GM18508 (cell line): ENCODE data around the gene MSLN.

Source experiments
- ATAC-seq: cut with Tn5 transposase; IDR thresholded peaks from one replicate; pipeline ENCODE4 v1.9.1; 2021; ENCODE audit warnings: moderate number of reproducible peaks; ENCODE audit not compliant: insufficient read depth, unreplicated experiment

The MSLN gene

DNA sequence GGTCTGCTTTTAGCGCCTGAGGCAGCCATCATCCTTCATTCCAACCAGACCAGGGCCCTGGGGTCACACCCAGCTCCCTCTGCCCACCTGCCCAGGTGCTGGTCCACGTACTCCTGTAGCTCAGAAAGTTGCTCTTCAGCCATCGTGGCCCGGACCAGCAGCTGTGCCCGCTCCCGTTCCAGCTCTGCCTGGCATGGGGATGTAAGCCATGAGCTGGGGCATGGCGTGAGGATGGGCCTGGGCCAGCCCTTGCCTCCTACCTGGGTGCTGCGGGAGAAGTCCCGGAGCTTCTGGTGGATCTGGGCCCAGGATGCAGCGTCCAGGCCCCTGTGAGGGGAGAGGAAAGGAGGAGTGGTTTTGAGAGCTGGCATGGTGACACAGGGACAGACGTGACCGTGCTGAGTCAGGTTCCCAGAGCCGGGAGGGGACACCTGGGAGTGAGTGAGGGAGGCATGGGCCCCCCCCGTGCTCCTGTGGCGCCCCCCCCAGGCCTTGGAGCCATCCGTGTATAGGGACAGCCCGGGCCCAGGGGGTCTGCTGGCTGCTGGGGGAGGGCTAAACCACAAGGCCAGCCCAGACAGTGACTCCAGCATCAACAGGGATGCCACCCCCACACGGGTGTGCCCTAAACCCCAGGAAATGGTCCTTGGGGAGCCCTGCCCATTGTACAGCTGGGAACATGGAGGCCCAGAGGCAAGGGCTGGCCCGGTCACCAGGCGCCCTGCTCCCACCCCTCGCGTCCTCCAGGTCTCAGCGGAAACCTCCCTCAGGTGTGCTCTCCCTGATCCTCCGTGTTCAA is 37.5 kb upstream of the MSLN start:
- ATAC-seq = no peak

DNA sequence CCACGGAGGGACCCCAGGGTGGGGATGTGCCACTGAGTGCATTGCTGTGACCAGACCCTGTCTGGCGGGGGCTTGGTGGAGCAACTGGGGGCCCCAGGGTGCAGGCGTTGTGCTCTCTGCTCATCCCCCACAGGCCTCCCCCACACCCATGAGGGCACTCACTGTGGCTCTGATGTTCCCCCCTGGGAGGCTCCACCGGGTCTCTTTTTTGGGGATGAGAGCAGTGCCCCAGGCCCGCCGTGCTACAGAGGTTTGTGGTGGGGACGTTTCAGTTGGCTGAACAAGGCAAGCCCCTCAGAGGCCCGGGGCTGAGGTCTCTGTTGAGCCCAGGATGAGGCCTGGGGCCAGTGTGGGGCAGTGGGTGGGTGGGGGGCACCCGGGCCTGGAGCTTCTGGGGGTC is 36.8 kb upstream of the MSLN start:
- ATAC-seq = no peak

DNA sequence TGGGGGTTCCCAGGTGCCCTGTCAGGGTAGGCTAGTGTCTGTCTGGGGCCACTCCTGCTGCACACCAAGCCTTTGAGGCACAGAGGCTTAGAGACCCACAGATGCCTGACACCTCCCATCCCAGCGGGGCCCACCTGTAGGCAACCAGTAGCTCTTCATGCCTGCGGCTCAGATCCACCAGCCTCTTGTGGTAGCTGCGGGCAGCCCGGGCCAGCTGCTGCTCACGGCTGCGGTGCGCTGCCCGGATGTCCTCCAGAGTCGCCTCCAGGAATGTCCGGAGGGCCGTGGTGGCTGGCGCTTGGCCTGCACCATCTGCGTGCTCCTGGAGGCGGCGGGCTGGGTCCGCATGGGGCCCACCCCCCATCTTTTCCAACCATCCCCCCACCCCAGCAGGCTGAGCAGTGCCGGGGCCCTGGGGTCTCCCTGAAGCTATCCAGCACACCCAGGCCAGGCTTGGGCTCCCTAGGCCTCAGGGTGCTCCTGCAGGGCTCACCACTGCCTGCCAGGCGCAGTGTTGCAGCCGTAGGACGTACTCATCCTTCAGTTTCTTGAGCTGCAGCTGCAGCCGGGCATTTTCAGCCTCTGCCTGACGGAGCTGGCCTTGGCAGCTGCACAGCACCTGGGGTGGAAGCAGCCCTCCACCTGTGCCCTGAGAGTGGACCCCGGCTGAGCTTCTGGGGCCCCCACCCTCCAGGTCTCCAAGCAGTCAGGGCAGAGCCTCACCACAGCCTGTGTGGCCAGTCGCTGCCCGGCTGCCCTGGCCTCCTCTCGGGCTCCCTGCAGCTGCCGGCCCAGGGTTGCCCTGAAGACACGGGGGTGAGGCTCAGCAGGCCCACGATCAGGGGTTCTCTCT is 36.1 kb upstream of the MSLN start:
- no peak for ATAC-seq

DNA sequence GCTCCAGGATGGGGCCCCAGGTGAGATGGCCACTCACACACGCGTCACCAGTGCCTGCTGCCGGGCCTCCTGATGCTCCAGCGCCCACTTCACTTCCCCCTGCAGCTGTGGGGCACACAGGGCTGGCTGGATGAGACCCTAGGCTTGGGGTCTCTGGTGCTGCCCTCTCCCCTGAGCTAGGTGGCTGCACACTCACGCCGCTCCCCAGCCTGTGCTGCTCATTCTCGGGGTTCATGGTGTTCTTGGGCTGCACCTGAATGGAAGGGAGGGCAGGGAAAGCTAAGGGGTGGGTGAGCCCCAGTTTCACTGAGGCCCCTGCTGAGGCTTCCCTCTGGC is 35.5 kb upstream of the MSLN start:
- ATAC-seq = no peak

DNA sequence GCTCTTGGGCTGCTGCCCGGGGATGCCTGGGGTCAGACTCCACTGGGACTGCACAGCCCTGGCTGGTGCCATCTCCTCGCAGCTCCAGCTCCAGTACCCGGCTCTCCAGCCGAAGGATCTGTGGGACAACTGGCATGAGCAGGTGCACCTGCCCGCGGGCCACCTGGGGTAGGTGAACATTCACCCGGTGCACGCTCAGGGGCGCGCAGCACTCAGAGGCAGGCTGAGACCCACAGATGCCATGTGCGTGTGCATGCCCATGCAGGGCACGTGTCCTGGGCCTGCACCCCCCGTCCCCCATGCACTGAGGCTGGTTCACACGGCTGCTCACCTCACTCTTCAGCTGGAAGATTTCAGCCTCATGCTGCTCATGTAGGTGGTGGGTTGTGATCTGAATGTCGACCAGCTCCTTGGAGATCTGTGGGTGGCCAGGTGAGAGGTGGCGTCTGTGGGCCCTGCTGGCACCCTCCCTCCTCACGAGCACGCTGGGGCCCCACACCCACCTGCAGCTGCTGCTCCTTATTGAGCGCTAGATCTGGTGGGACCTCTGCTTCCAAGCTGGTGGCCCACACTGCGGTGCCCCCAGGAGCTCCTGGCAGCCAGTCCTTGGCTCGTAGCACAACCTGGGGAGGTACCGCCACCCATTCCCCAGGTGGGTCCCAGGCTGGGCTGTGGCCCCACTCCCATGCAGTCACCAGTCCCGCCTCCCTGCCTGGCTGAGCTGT is 34.9 kb upstream of the MSLN start:
- ATAC-seq = no peak

DNA sequence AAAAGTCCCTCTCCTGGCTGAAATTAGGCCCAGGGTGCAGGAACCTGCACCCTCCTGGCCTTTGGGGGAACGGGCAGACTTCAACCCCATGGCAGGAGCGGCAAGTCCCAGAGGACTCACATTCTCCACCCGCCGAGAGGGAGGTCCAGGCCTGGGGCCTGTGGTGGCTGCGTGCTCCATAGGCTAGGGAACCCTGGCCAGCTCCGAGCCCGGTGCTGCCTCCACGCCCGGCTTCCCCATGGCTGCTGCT is 34.4 kb upstream of the MSLN start:
- ATAC-seq = no peak

DNA sequence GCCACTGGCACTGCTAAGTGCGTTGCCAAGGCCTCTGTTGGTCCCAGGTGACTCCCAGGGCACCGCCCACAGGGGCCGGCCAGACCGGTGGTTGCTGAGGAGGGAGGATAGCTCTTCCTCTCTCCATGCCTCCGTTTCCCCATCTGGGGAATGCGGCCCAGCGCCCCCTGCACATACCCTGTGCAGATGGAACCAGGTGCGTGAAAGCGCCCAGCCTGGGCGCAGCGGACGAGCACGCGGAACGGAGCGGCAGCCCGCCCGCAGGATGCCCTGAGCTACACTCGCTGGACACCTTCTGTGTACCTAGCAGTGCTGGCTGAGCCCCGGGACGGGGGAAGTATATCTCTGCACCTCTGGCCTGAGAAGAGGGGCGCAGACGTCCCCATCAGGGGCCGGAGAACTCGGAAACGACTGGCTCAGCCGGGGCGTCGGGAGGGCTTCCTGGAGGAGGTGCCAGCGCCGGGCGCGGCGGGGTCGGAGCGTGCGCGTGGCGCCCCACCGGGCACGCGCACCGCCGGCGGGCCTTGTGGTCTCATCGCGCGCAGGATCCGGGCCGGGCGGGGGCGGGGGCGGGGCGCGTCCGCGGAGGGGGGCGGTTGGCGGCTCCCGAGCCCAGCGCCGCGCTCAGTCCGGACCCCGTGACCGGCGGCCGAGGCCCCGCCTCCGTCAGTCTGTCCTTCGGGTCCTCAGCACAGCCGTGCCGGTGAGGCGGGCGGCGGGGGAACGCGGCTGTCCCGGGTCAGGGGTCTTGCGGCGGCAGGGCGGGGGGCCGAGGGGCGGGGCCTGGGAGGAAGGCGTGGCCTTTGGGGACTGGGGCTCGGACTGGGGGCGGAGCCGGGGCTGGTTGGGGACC is 33.9 kb upstream of the MSLN start, which contains the start of the genes CCDC78 and HAGHL:
Gene CCDC78 (minus strand): TSS at position 6 of the 853 bp plus-strand sequence. CDS start 76 bp downstream, outside the sequence.
Gene HAGHL (plus strand): TSS at position 669 of the 853 bp plus-strand sequence. CDS start 404 bp downstream, outside the sequence.
- ATAC-seq = no peak

DNA sequence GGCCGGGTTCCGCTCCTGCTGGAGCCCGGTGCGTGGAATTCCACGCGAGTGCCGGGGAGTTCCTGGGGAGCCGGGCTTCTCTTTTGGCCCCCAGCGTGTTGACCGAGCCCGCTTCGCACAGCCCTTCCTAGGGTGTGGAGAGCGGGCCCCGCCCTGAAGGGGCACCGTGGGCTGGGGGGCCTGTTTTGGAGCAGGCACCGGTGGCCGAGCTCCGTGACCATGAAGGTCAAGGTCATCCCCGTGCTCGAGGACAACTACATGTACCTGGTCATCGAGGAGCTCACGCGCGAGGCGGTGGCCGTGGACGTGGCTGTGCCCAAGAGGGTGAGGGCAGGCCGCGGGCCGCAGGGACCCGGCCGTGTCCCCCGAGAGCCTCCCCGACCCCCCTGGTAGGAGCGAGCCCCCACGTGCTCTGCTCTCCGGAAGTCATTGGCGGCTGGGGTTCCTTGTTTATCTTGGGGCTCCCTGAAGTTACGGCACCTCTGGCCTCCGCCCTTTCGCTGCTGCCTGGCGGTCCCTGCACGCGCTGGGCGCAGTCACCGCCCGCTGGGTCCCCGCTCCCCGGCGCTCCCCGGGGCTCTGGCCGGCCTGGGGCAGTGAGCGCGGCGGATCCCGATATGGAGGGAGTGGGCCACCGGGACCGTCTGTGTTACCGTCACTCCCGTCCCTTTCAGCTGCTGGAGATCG is 33.1 kb upstream of the MSLN start:
- no peak for ATAC-seq

DNA sequence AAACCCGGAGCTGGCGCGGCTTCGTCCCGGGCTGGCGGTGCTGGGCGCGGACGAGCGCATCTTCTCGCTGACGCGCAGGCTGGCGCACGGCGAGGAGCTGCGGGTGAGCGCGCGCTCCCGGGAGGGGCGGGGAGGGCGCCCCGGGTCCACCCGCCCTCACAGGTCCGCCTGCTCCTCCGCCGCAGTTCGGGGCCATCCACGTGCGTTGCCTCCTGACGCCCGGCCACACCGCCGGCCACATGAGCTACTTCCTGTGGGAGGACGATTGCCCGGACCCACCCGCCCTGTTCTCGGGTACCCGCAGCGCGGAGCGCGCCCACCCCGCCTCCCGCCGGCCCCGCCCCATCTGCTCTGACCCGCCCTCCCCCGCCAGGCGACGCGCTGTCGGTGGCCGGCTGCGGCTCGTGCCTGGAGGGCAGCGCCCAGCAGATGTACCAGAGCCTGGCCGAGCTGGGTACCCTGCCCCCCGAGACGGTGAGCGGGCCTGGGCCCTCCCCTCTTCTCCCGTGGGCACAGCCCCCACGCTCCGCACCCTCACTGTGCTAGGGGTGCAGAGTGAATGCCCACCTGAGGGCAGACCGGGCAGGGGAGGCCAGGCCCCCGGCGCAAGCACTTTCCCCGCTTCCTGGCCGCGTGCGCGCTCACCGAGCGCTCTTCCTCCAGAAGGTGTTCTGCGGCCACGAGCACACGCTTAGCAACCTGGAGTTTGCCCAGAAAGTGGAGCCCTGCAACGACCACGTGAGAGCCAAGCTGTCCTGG is 32.2 kb upstream of the MSLN start:
- ATAC-seq = no peak

DNA sequence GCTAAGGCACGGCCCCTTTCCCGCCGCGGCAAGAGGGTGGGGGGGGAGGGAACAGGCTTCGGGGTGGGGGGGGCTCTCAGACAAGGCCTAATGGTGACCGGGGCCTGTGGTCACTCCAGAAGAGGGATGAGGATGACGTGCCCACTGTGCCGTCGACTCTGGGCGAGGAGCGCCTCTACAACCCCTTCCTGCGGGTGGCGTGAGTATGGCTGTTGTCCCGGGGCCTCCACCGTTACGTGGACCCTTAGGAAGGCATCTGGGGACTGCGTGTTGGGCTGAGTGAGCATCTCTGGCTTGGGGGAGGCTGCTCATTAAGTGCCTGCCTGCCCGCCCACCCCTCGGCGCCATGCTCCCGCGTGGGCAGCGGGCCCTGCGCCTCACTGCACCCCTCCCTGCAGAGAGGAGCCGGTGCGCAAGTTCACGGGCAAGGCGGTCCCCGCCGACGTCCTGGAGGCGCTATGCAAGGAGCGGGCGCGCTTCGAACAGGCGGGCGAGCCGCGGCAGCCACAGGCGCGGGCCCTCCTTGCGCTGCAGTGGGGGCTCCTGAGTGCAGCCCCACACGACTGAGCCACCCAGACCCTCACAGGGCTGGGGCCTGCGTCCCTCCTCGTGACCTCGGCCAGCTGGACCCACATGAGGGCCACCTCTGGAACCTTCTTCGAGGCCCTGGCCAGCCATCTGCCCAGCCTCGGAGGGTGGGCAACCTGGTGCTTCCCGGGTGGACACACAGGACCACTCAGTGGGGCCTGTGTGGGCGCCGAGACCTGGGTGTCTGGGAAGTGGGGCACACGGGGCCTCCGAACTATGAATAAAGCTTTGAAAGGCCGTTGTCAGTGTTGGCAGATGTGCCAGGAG is 31.4 kb upstream of the MSLN start:
- no peak for ATAC-seq

DNA sequence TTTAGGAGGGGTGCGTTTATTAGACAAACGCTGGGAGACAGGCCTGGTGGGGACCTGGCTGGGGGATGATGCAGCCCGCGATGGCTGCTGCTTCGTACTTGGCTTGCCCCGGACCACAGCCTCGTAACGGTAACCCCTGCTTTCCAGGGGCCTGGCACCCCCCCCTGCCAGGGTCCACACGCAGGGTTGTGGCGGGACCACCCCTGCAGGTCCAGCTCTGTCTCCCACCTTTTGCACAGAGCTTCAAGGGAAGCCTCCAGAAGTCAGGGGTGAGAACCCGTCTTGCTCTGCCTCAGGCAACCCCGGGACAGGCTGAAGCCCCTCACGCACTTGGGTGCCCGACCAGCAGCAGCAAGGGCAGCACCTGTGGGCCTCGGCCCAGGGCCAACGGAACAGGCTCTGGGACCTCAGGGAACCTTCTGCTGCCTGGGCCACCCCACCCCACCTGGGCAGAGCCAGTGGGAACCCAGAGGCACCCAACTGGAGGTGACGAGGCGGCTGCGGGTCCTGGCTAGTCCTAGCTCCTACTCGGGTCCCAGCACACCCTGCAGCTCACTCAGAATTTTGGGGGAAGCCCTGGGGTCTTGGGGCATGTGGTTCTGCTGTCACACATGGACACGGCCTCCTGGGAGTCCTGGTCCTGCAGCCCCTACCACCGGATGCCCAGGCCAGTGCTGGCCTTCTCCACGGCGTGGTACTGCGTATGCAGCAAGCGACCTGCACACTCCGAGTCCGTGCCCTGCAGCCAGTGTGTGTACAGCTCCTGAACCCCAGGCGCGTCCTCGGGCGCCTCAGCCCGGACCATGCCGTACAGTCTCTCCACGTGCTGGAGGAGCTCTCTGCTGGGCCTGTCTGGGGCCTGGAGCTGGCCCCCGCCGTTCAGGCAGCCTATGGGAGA is 30.5 kb upstream of the MSLN start:
- no peak for ATAC-seq

DNA sequence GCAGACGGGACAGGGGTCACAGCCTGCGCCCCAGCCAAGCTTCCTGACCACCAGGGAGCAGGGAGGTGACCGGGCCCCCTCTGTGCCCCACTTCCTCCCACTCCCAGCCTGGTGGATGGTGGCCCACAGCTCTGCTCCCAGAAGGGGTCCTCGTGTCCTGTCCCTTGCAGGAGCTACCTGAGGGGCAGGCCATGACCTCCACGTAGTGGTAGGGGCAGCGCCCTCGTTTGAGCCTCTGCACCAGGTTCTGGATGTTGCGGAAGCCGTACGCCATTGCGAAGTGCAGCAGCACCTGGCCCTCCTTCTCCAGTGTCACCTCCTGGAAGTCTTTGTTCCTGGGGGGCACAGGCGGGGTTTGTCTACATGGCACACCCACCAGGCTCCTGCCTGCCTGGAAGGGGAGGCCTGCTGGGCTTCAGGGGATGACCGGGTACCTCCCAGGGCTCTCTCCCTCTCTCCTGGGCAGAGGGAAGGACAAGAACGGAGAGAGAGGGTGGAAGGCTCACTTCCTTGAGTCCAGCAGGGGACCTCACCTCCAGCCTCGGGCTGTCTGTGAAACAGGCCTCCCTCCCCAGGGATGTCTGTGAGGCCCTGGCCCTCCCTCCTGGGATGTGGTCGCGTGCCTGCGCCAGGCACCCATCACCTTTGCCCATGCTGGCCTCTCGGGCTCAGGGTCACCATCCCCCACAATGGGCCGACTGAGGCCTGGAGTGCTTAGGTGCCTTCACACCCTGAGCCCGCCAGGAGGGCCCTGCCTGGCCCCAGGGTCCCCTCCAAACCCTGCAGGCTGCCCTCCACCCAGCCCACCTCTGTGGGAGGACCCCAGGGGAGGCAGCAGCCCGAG is 29.6 kb upstream of the MSLN start:
- ATAC-seq = no peak

DNA sequence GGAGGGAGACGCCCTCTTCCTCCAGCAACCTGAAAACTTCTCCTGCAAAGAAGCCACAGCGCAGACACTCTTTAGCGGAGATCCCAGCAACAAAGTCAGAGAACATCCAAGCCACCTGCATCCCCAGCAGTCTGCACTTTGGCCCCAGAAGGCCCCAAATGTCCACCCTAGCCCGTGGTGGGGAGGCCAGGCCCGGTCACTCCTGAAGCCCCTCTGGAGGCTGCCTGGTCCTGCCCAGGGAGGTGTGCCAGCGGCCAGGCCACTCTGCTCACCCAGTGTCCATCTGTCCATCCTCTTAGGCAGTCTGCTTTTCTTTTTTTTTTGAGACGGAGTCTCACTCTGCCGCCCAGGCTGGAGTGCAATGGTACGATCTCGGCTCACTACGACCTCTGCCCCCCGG is 28.2 kb upstream of the MSLN start:
- no peak for ATAC-seq

DNA sequence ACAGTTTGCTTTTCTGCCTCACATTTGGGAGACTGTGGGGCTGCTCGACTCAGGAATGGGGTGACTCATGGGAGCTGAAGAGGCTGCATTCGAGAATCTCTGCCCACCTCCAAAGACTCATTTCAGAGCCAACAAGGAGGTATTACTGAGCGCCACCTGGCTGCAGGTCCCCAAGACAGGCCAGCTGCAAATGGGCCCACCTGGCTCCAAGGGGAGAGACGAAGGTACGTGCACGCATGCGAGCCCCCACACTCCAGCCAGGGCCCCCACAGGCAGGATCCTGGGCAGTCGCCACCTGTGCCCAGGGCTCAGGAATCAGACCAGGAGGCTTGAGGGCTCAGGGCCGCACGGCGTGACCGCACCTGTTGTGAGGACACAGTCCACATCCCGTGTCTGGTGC is 27.6 kb upstream of the MSLN start:
- ATAC-seq = no peak

DNA sequence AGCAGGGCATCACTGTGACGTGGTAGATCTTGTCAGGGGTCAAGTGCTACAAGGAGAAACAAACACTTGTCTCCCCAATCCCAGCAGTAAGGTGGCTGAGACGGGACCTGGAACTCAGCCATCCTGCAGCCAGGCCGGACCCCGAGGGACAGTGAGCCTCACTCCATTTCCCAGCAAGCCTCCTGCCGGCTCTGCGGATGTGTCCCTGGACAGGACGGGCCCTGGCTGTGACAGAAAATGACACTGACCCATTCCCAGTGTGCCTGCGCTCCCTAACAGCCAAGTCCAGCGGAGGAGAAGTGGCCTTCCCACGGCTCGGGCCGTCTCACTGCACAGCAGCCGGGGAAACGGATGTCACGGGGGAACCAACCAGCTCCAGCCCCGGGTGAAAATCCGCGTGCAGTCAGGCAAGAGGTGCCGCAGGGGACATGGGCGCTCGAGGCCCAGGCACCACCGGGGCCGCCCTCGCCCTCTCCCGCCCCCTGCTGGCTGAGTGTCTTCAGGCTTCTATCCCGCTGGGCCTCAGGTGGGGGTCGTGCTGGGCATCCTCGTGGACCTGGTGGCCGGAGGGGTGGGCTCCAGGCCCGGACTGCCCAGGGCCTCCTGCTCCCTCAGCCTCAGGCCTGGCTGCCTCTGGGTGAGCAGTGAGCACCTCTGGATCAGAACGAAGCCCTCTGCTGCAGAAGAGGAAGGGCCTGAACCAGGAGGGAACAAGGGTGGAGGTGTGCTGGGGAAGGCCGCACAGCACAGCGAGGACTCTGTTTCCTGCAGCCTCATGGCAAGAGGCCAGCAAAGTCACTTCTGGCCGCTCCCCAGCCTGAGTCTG is 26.9 kb upstream of the MSLN start:
- ATAC-seq = no peak
